IMR-90 (cell line): ENCODE data around the gene KIAA0825. TPM values are rescaled to one million over a fixed set of nuclear protein-coding genes. Genes with fewer than 3 reads are reported as not detected.

Experiments used
- ATAC-seq: fragments of 200-7000 bp; cut with Tn5 transposase; 2 replicates; pipeline ENCODE4 v1.9.1; 2020; ENCODE audit warnings: low read depth, mild to moderate bottlenecking, moderate library complexity
- BruUV-seq: library from RNA; stranded (reverse); fragments of 400-500 nt; replicated peaks from 2 replicates; lab custom pipeline; 2021; lab: Mats Ljungman, UMichigan
- CTCF ChIA-PET: fragments of 300-600 bp; formaldehyde crosslinking; extraction: SDS; loops from one replicate; lab custom pipeline; 2021; ENCODE audit warnings: antibody characterized with exemption; lab: Yijun Ruan, JAX
- POLR2A ChIA-PET: fragments of 300-600 bp; sonication (Branson Sonifier 250); formaldehyde crosslinking; loops from one replicate; lab custom pipeline; 2022; ENCODE audit warnings: antibody characterized with exemption; ENCODE audit not compliant: unreplicated experiment; lab: Charles Lee
- DNase-seq: peaks from one replicate; pipeline ENCODE4 v3.0.0; 2013
- H2AFZ ChIP-seq: replicated peaks from 2 replicates; pipeline ENCODE3; 2013; ENCODE audit warnings: low read length, mild to moderate bottlenecking; ENCODE audit not compliant: poor library complexity
- H2AK5ac ChIP-seq: 2 replicates; pipeline ENCODE4 v1.6.1; 2013; ENCODE audit warnings: low read depth, low read length, inconsistent platforms
- H2AK9ac ChIP-seq: replicated peaks from 2 replicates; pipeline ENCODE3; 2013; ENCODE audit warnings: mild to moderate bottlenecking, low read depth, low read length, moderate library complexity; ENCODE audit not compliant: poor library complexity
- H2BK120ac ChIP-seq: 2 replicates; pipeline ENCODE4 v1.6.1; 2013; ENCODE audit warnings: low read depth, low read length, inconsistent platforms
- H2BK15ac ChIP-seq: 3 replicates; pipeline ENCODE4 v1.6.1; 2013; ENCODE audit warnings: low read depth, low read length, inconsistent platforms
- H2BK20ac ChIP-seq: 2 replicates; pipeline ENCODE4 v1.6.1; 2013; ENCODE audit warnings: low read depth, mild to moderate bottlenecking, inconsistent platforms, low read length, moderate library complexity
- H2BK5ac ChIP-seq: 2 replicates; pipeline ENCODE4 v1.6.1; 2013; ENCODE audit warnings: mild to moderate bottlenecking, low read depth, low read length, inconsistent platforms; ENCODE audit not compliant: poor library complexity, severe bottlenecking
- H3K14ac ChIP-seq: replicated peaks from 2 replicates; pipeline ENCODE4 v1.6.1; 2013; ENCODE audit warnings: low read depth, low read length, inconsistent platforms
- H3K18ac ChIP-seq: 2 replicates; pipeline ENCODE4 v1.6.1; 2013; ENCODE audit warnings: low read depth, low read length, control low read depth
- H3K23ac ChIP-seq: 2 replicates; pipeline ENCODE4 v1.6.1; 2013; ENCODE audit warnings: low read depth, low read length, inconsistent platforms
- H3K27ac ChIP-seq: 2 replicates; pipeline ENCODE4 v1.5.1; 2013; ENCODE audit warnings: mild to moderate bottlenecking, control low read depth, low read length; ENCODE audit not compliant: insufficient read depth
- H3K27me3 ChIP-seq: 2 replicates; pipeline ENCODE4 v1.6.1; 2013; ENCODE audit warnings: low read length; ENCODE audit not compliant: control insufficient read depth, insufficient read depth
- H3K36me3 ChIP-seq: 2 replicates; pipeline ENCODE4 v1.6.1; 2013; ENCODE audit warnings: low read length, mixed read lengths; ENCODE audit not compliant: control insufficient read depth, insufficient read depth
- H3K4ac ChIP-seq: 2 replicates; pipeline ENCODE4 v1.6.1; 2013; ENCODE audit warnings: low read depth, low read length, inconsistent platforms
- H3K4me1 ChIP-seq: 2 replicates; pipeline ENCODE4 v1.6.1; 2013; ENCODE audit warnings: low read length, mixed read lengths; ENCODE audit not compliant: control insufficient read depth, insufficient read depth
- H3K4me2 ChIP-seq: 2 replicates; pipeline ENCODE4 v1.6.1; 2013; ENCODE audit warnings: low read depth, mild to moderate bottlenecking, control low read depth, low read length, moderate library complexity
- H3K4me3 ChIP-seq: 2 replicates; pipeline ENCODE4 v1.5.1; 2013; ENCODE audit warnings: low read depth, mild to moderate bottlenecking, control low read depth, low read length, moderate library complexity; ENCODE audit not compliant: insufficient read depth
- H3K56ac ChIP-seq: 2 replicates; pipeline ENCODE4 v1.6.1; 2013; ENCODE audit warnings: low read length, inconsistent platforms; ENCODE audit not compliant: insufficient read depth; ENCODE audit errors: extremely low read depth
- H3K79me1 ChIP-seq, 2 experiments: 2 replicates each; pipeline ENCODE4 v1.6.1; 2013; ENCODE audit warnings: low read length in 2 of 2, inconsistent platforms in 1 of 2, low read depth in 1 of 2
- H3K9ac ChIP-seq: 2 replicates; pipeline ENCODE4 v1.6.1; 2013; ENCODE audit warnings: low read depth, low read length, control low read depth
- H3K9me1 ChIP-seq: 2 replicates; pipeline ENCODE4 v1.6.1; 2013; ENCODE audit warnings: low read length, inconsistent platforms; ENCODE audit not compliant: insufficient read depth
- H3K9me3 ChIP-seq: 2 replicates; pipeline ENCODE4 v1.6.1; 2013; ENCODE audit warnings: low read length; ENCODE audit not compliant: control insufficient read depth, insufficient read depth
- H4K20me1 ChIP-seq: 2 replicates; pipeline ENCODE4 v1.6.1; 2013; ENCODE audit warnings: low read length, inconsistent platforms; ENCODE audit not compliant: insufficient read depth
- H4K5ac ChIP-seq: 2 replicates; pipeline ENCODE4 v1.6.1; 2013; ENCODE audit warnings: mild to moderate bottlenecking, low read depth, low read length, control low read depth
- H4K8ac ChIP-seq, 2 experiments: 2 replicates each; pipeline ENCODE4 v1.6.1; 2013; ENCODE audit warnings: low read depth in 2 of 2, low read length in 2 of 2, control low read depth in 1 of 2, inconsistent platforms in 1 of 2
- H4K91ac ChIP-seq: 2 replicates; pipeline ENCODE4 v1.6.1; 2013; ENCODE audit warnings: low read depth, low read length, inconsistent platforms; ENCODE audit not compliant: insufficient read depth
- BHLHE40 ChIP-seq: fragments of 150-350 bp; IDR thresholded peaks from 2 replicates; pipeline ENCODE4 v1.6.1; 2016; ENCODE audit warnings: mild to moderate bottlenecking, low read depth, low read length
- CEBPB ChIP-seq: IDR thresholded peaks from 2 replicates; pipeline ENCODE4 v1.6.1; 2012; ENCODE audit warnings: low read depth, low read length, improper control_type of control experiment
- CHD1 ChIP-seq: IDR thresholded peaks from 2 replicates; pipeline ENCODE4 v1.6.1; 2012; ENCODE audit warnings: low read depth, low read length, improper control_type of control experiment
- CTCF ChIP-seq: conservative IDR thresholded peaks from 2 replicates; pipeline ENCODE4 v1.5.1; 2012; ENCODE audit warnings: mild to moderate bottlenecking, low read depth, low read length, improper control_type of control experiment
- ELK1 ChIP-seq: fragments of 150-350 bp; IDR thresholded peaks from 2 replicates; pipeline ENCODE4 v1.6.1; 2016; ENCODE audit warnings: low read depth, mild to moderate bottlenecking, low read length, moderate library complexity, borderline replicate concordance
- FOS ChIP-seq: fragments of 150-350 bp; IDR thresholded peaks from 2 replicates; pipeline ENCODE4 v1.6.1; 2016; ENCODE audit warnings: low read depth, low read length
- MAFK ChIP-seq: IDR thresholded peaks from 2 replicates; pipeline ENCODE4 v1.6.1; 2012; ENCODE audit warnings: low read depth, low read length, improper control_type of control experiment
- MAZ ChIP-seq: IDR thresholded peaks from 2 replicates; pipeline ENCODE4 v1.6.1; 2012; ENCODE audit warnings: low read depth, mild to moderate bottlenecking, low read length, improper control_type of control experiment, moderate library complexity, borderline replicate concordance
- MXI1 ChIP-seq: IDR thresholded peaks from 2 replicates; pipeline ENCODE4 v1.6.1; 2012; ENCODE audit warnings: low read depth, mild to moderate bottlenecking, low read length, moderate library complexity, borderline replicate concordance
- POLR2A ChIP-seq: IDR thresholded peaks from 2 replicates; pipeline ENCODE4 v1.6.1; 2012; ENCODE audit warnings: mild to moderate bottlenecking, low read depth, low read length
- RAD21 ChIP-seq: IDR thresholded peaks from 2 replicates; pipeline ENCODE4 v1.6.1; 2012; ENCODE audit warnings: low read length, improper control_type of control experiment
- RCOR1 ChIP-seq: IDR thresholded peaks from 2 replicates; pipeline ENCODE4 v1.6.1; 2012; ENCODE audit warnings: mild to moderate bottlenecking, low read length, improper control_type of control experiment; ENCODE audit not compliant: insufficient replicate concordance
- RFX5 ChIP-seq: IDR thresholded peaks from 2 replicates; pipeline ENCODE4 v1.8.0; 2012; ENCODE audit warnings: low read depth, mild to moderate bottlenecking, low read length, moderate library complexity
- SMC3 ChIP-seq: fragments of 150-350 bp; IDR thresholded peaks from 2 replicates; pipeline ENCODE4 v1.6.1; 2016; ENCODE audit warnings: low read depth, mild to moderate bottlenecking, antibody characterized with exemption, low read length, moderate library complexity
- WGBS, 2 experiments: methylation state at CpG; one replicate each; pipeline versions ENCODE4 v1.1.5 to v1.1.7; 2013; ENCODE audit warnings: missing lambda C conversion rate in 2 of 2; ENCODE audit not compliant: insufficient read length in 1 of 2; ENCODE audit errors: extremely low coverage in 2 of 2; 5-methylcytosine and 5-hydroxymethylcytosine counted together
- dilution Hi-C: fragments of 300-500 bp; cut with HindIII; formaldehyde crosslinking; loops from one replicate; pipeline ENCODE4 v1.14.3; 2018; ENCODE audit warnings: low sequenced_read_pairs; ENCODE audit not compliant: unreplicated experiment
- in situ Hi-C: fragments of 300-500 bp; cut with MboI; formaldehyde crosslinking; loops from 3 replicates; pipeline ENCODE4 v1.14.3; 2019; ENCODE audit warnings: low sequenced_read_pairs, inconsistent platforms, mixed read lengths
- intact Hi-C: fragments of 100-400 bp; cut with micrococcal nuclease; formaldehyde crosslinking; loops from 2 replicates; pipeline ENCODE4 v1.10.0; 2022
- polyA plus RNA-seq, 3 experiments: library from polyadenylated mRNA; depleted of rRNA; stranded (reverse); fragments of >200 nt; gene quantifications; 2 replicates each; pipeline ENCODE4 v1.2.3, GENCODE V29; 2012; ENCODE audit warnings: low replicate concordance in 1 of 3
- total RNA-seq: library from RNA; depleted of rRNA; stranded (reverse); fragments of >200 nt; gene quantifications from 2 replicates; pipeline ENCODE4 v1.2.3, GENCODE V29; 2012

The KIAA0825 gene
- total and polyA plus RNA-seq, 2 of the 4 experiments (the other 2 are of a cell fraction) = 0.46 to 1.8 TPM

- Histone ChIP-seq H3K9me3 (no peaks in the 10 kb centered on the region), H2BK5ac (no peak overlapping the region), H3K18ac (no peak overlapping the region), H3K9me1 (no peaks in the 10 kb centered on the region), H4K5ac (no peak overlapping the region), H3K9ac (no peak overlapping the region), H2AK9ac (no peak overlapping the region), H2BK20ac (no peak overlapping the region), H3K27me3 (no peaks in the 10 kb centered on the region), H3K4me1 (no peaks in the 10 kb centered on the region), H3K4me2 (no peak overlapping the region), H4K8ac (no peak overlapping the region), H2BK15ac (no peak overlapping the region), H3K14ac (no peak overlapping the region), H2AFZ (no peak overlapping the region), H3K4me3 (no peak overlapping the region), H2BK120ac (no peak overlapping the region), H3K27ac (no peak overlapping the region), H3K36me3 (no peaks in the 10 kb centered on the region), H3K4ac (no peak overlapping the region), H3K23ac (no peak overlapping the region), H3K56ac (no peak overlapping the region), H4K91ac (no peak overlapping the region), H3K79me1 (no peaks in the 10 kb centered on the region), H4K20me1 (no peaks in the 10 kb centered on the region), H2AK5ac (no peak overlapping the region)
- WGBS, 2 experiments = no CpG with 5 or more reads among the region's 1 CpG
- CTCF ChIA-PET = no interaction called here
- no peak for DNase-seq
- POLR2A ChIA-PET = no interaction called here
- intact Hi-C loops (no loop called here), in situ Hi-C loops (no loop called here), dilution Hi-C loops (no loop called here)
- TF ChIP-seq MAZ (no peak), SMC3 (no peak), BHLHE40 (no peak), ELK1 (no peak), POLR2A (no peak), MXI1 (no peak), RFX5 (no peak), FOS (no peak), RAD21 (no peak), MAFK (no peak), RCOR1 (no peak), CTCF (no peak), CHD1 (no peak), CEBPB (no peak)
- no TSS peak for BruUV-seq
- ATAC-seq = no peak
These were observed 232.6 kb downstream of the KIAA0825 start for GRCh38 chr5:94385767-94386166.
